Neural crest cell (in vitro differentiated cells): ENCODE measurements around the gene RNU4-1. TPM values are rescaled to one million over a fixed set of nuclear protein-coding genes. Genes with fewer than 3 reads are reported as not detected.
A peak's percentile ranks its signal among the peaks of the same experiment; 100 is the strongest.

Experiments
- DNase-seq: peaks from one replicate; pipeline ENCODE4 v3.0.0; 2021; ENCODE audit warnings: low read depth, mixed read lengths, low spot score
- H3K27ac Mint-ChIP-seq: one replicate; pipeline ENCODE4 v1.8.0; 2021; ENCODE audit warnings: mild to moderate bottlenecking, mixed read lengths; ENCODE audit not compliant: unreplicated experiment
- H3K27me3 Mint-ChIP-seq: 2 replicates; pipeline ENCODE4 v1.8.0; 2021; ENCODE audit warnings: low read depth, mild to moderate bottlenecking, mixed read lengths
- H3K36me3 Mint-ChIP-seq: 2 replicates; pipeline ENCODE4 v1.8.0; 2021; ENCODE audit warnings: low read depth, mild to moderate bottlenecking, mixed read lengths
- H3K4me1 Mint-ChIP-seq: 2 replicates; pipeline ENCODE4 v1.8.0; 2021; ENCODE audit warnings: mixed read lengths
- H3K4me3 Mint-ChIP-seq: one replicate; pipeline ENCODE4 v1.8.0; 2021; ENCODE audit warnings: mild to moderate bottlenecking, mixed read lengths
- H3K9me3 Mint-ChIP-seq: 2 replicates; pipeline ENCODE4 v1.8.0; 2021; ENCODE audit warnings: mixed read lengths
- total RNA-seq: library from RNA; stranded (reverse); gene quantifications from 2 replicates; pipeline ENCODE4 v1.2.1, GENCODE V29; 2021
- TF ChIP-seq, protein P1 (sequence below): fragments of 200-600 bp; sonication (generic); conservative IDR thresholded peaks from 2 replicates; pipeline ENCODE4 v1.5.0; 2021; ENCODE audit warnings: antibody characterized with exemption, mild to moderate bottlenecking

The RNU4-1 gene
- total RNA-seq, 1 donor from 2014 or later = 4,941 TPM

DNA sequence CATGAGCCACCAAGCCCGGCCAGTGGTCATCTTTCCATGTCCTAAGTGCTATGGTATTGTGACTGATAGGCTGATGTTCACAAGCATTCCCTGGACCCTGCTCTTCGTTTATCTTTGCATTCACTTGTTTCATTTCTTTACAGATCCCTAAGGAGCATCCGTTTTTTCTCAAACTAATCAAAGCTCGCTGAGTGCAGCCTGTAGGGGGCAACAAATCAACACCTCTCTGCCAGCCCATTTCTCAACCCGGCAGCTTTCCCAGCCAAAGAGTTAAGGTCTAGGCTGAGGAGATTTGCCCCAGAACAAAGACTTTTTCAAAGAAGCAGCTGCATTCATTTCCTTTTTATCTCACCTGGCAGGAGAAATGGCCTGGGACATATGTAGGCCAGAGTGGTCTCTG, 21.2 kb upstream of the RNU4-1 start:
- no peaks in the 10 kb centered on the region for H3K9me3 Mint-ChIP-seq
- TF ChIP-seq, protein P1, sequence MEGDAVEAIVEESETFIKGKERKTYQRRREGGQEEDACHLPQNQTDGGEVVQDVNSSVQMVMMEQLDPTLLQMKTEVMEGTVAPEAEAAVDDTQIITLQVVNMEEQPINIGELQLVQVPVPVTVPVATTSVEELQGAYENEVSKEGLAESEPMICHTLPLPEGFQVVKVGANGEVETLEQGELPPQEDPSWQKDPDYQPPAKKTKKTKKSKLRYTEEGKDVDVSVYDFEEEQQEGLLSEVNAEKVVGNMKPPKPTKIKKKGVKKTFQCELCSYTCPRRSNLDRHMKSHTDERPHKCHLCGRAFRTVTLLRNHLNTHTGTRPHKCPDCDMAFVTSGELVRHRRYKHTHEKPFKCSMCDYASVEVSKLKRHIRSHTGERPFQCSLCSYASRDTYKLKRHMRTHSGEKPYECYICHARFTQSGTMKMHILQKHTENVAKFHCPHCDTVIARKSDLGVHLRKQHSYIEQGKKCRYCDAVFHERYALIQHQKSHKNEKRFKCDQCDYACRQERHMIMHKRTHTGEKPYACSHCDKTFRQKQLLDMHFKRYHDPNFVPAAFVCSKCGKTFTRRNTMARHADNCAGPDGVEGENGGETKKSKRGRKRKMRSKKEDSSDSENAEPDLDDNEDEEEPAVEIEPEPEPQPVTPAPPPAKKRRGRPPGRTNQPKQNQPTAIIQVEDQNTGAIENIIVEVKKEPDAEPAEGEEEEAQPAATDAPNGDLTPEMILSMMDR = peak; percentile 36
- H3K36me3 Mint-ChIP-seq = no peaks in the 10 kb centered on the region
- no peak overlapping the region for H3K27ac Mint-ChIP-seq
- no peak for DNase-seq
- no peak overlapping the region for H3K4me3 Mint-ChIP-seq
- peaks cover 2% of the 10 kb centered on the region for H3K27me3 Mint-ChIP-seq
- H3K4me1 Mint-ChIP-seq = peaks cover 14% of the 10 kb centered on the region

- peaks cover 6% of the 10 kb centered on the region for H3K4me1 Mint-ChIP-seq
- H3K4me3 Mint-ChIP-seq = peak within 1 kb of the TSS; percentile 91
- no peaks in the 10 kb centered on the region for H3K36me3 Mint-ChIP-seq
- TF ChIP-seq, protein P1 = peak; percentile 90
- H3K27me3 Mint-ChIP-seq = no peaks in the 10 kb centered on the region
- peak; percentile 88 for DNase-seq
- H3K27ac Mint-ChIP-seq = peak within 1 kb of the TSS; percentile 89
- no peaks in the 10 kb centered on the region for H3K9me3 Mint-ChIP-seq
Observed at GRCh38 chr12:120301962-120302815, 9.2 kb upstream of the RNU4-1 start, which contains the start of gene SIRT4. SIRT4 (plus strand) TSS chr12:120302321; CDS start chr12:120303562, 1,241 bp downstream.

DNA sequence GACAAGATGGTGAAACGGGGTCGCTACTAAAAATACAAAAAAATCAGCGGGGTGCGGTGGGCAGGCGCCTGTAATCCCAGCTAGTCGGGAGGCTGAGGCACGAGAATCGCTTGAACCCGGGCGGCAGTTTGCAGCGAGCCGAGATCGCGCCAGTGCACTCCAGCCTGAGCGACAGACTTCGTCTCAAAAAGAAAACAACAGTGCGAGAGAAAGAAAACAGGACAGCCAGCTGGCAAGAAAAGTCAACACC, 701 bp downstream of the RNU4-1 start:
- Mint-ChIP-seq H3K36me3 (no peaks in the 10 kb centered on the region), H3K9me3 (no peaks in the 10 kb centered on the region), H3K4me3 (no peak overlapping the region), H3K4me1 (peaks cover 16% of the 10 kb centered on the region), H3K27ac (no peak overlapping the region), H3K27me3 (no peaks in the 10 kb centered on the region)
- no peak for DNase-seq
- TF ChIP-seq, protein P1 = no peak

DNA sequence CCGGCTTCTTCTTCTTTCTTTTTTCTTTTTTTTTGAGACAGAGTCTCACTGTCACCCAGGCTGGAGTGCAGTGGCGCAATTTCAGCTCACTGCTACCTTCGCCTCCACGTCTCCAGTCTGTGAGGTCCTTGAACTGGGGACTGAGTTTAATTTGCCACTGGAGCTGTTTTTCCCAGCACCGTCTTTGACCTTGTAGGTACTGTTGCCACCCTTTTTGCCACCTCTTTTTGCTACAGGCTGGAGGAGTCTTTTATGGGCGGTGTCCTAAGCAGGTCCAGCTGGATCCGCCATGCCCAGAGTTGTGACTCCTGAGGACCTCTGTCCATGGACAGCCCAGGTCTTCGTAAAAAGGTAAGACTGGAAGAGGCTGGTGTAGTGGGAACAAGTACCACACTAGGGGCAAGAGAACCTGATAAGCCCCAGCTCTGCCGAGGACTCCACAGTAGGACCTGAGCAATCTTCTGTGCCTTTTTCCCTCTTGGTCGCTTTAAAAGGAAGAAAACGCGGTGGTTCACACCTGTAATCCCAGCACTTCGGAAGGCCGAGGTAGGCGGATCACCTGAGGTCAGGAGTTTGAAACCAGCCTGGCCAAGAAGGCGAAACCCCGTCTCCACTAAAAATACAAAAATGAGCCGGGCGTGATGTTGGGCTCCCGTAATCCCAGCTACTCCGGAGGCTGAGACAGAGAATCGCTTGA, 2.3 kb downstream of the RNU4-1 start:
- Mint-ChIP-seq H3K4me1 (peaks cover 27% of the 10 kb centered on the region), H3K4me3 (no peak overlapping the region), H3K36me3 (no peaks in the 10 kb centered on the region), H3K27ac (peak overlapping the region; percentile 73), H3K27me3 (no peaks in the 10 kb centered on the region), H3K9me3 (no peaks in the 10 kb centered on the region)
- DNase-seq = peak; percentile 29
- TF ChIP-seq, protein P1 = no peak

- DNase-seq = no peak
- TF ChIP-seq, protein P1 = no peak
- no peaks in the 10 kb centered on the region for H3K27me3 Mint-ChIP-seq
- H3K27ac Mint-ChIP-seq = peak overlapping the region; percentile 8
- no peak overlapping the region for H3K4me3 Mint-ChIP-seq
- H3K9me3 Mint-ChIP-seq = no peaks in the 10 kb centered on the region
- H3K36me3 Mint-ChIP-seq = no peaks in the 10 kb centered on the region
- H3K4me1 Mint-ChIP-seq = peaks cover 27% of the 10 kb centered on the region
Observed at GRCh38 chr12:120287491-120287890, 5.5 kb downstream of the RNU4-1 start.
